GM10248 (cell line): ENCODE data around the gene OR2AK2.

Experiments
- CTCF ChIA-PET: fragments of 300-600 bp; sonication (Branson Sonifier 250); formaldehyde crosslinking; extraction: SDS; loops from one replicate; lab custom pipeline; 2021; ENCODE audit warnings: antibody characterized with exemption; lab: Yijun Ruan, JAX
- POLR2A ChIA-PET: fragments of 350-650 bp; sonication (Branson Sonifier 250); formaldehyde crosslinking; extraction: SDS; loops from one replicate; lab custom pipeline; 2020; ENCODE audit warnings: antibody characterized with exemption; lab: Yijun Ruan, JAX
- DNase-seq: peaks from one replicate; pipeline ENCODE4 v3.0.0; 2012; ENCODE audit errors: extremely low spot score
- CTCF ChIP-seq: IDR thresholded peaks from 2 replicates; pipeline ENCODE4 v1.5.1; 2012; ENCODE audit warnings: mild to moderate bottlenecking, low read depth; ENCODE audit errors: extremely low read depth, missing control alignments, control extremely low read depth

The OR2AK2 gene

DNA sequence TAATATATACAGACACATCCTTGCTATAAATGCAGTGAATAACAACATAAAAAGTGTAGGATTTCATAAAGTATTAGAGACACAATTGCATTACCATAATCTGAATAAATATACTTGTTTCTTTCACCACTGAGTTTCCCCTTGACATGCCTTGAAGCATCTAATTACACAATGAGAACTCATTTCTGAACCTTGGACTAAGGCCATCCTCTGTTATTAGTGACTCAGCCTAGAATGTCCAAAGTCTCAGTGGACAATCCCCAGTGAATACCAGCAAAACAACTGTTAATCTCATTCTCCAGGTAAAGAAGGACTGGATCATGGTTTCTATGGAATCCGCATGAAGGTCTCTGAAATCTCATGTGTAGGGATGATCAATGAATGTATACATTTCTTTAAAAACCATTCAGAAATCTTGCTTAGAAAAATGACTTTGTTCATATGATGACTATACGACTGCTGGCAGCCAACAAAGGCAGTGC is 48.2 kb downstream of the OR2AK2 start, which contains the start of gene OR2L5:
OR2L5 (plus strand) TSS at position 432 of the 482 bp plus-strand sequence. CDS start 8,288 bp downstream, outside the sequence.
- POLR2A ChIA-PET = no interaction called here
- no peak for TF ChIP-seq CTCF
- DNase-seq = no peak
- CTCF ChIA-PET = no interaction called here

DNA sequence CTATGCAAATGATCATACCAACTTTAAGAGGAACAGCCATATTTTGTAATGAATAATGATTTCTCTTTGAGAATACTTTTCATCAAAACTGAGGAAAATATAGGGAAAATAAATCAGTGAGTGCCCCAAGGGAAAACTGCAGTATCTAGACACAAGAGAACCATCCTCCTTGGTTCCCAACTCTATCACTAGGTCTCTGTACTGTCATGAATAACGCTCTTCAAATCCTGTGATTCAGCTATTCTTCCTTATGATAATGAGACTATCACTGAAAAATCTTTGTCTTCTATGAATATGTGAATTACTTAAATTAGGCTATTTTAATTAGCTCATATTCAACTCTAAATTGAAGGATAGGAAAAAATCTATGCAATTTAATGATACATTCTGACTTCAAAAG is 50.8 kb downstream of the OR2AK2 start:
- no peak for TF ChIP-seq CTCF
- ChIA-PET POLR2A (no interaction called here), CTCF (interaction anchor here (1.2 kb wide), 1 partner anchor 13 kb away, joined by 3 read pairs; no protein-coding TSS in a partner anchor)
- DNase-seq = no peak
